GM19463 (cell line): Measurements from ENCODE around the gene LBX2.

Source experiments
- ATAC-seq: cut with Tn5 transposase; IDR thresholded peaks from one replicate; pipeline ENCODE4 v1.9.1; 2021; ENCODE audit warnings: mild to moderate bottlenecking, moderate library complexity; ENCODE audit not compliant: unreplicated experiment

LBX2 gene

GRCh38 chr2:74526649-74527230 lies 27.3 kb upstream of the LBX2 start:
- no peak for ATAC-seq

DNA sequence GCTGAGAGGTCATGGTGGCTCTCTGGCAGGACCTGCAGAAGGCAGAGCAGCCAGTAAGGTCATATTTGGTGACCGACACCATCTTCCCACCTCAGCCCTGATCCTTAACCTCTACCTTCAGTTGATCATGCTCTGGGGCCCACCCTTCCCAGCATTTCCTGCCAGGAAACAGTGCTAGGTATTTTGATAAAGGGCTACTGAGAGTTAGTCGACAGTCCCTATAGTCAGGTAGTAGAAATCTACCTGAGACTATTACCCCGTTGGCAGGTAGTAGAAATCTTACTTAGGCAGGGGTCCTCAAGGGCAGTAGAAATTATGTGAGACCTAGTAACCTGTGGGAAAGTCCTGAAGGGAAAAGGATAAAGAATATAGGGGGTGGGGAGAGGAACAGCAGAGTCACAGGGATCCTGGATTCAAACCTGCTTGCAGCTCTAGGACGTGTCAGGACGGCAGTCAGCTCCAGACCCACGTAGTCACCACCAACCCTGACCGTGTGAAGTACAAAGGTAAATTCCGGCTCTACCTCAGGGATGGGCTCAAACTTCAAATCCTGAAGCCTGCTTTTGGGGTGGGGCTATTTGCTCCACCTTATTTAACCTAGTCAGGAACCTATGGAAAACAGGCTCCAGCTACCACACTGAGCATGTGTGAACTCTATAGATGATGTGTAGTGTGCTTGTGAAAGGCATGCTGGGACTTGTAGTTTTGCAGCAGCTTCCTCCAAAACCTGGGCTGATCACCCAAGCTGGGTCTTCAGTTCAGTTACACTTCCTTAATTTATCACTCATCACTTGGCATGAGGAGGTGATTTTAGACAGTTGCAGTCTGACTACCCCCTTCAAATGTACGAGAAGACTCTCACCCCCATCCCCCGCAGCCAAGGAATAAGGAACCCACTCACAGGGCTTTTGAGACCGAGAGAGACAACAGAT lies 26.6 kb upstream of the LBX2 start, which contains the start of gene DQX1:
TSS of gene DQX1 (minus strand) at position 515 of the 932 bp plus-strand sequence. CDS start at position 13, 502 bp downstream.
- ATAC-seq: no peak

DNA sequence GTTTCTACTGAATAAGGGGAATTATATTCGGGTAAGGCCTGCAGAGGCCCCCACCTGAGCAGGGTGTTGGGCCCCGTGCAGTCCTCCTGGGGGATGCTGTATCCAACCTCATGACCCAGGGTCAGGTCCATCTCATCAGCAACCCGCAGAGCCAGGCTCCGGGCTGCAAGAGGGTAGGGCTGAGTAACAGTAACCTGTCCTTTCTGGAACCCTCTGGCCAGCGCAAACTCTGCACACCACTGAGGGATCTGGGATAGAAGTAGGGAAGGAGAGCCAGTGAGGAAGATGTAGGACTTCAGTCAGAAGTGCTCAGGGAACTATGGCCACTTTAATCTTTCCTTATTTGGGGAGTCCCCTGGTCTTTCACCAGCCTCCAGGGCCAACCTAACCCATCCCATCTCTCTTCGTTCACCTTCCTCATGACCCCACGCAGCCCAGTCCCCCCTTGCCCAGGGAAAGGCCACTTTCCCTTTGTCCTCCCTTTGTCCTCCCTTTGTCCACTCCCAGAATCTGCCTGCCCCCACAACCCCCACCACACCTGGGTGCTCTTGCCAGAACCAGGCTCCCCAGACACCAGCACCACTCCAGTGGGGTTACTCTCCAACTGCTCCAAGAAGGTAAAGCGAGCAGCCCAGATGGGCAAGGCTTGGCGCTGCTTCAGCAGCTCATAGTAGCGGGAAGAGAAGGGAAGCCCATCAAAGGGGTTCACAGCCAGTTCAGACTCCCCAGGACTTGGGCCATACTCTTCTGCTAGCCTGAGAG lies 25.7 kb upstream of the LBX2 start:
- ATAC-seq: no peak

DNA sequence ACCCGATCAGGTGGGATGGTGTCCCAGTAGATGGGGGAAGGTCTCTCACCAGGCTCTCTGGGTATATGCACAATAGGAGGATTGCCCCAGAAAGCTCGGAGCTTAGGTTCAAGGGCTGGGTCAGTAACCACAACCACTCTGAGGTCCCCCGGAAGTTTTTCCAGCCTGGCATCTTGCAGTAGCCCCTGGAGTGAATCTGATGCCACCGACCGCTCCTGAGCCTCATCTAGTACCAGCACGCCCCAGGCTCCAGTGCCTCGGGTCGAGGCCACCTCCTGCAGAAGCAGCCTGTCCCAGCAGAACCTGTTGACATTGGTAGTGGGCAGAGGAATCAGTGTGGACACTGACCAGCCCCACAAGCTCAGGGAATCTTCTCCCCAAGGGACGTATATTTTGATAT lies 24.6 kb upstream of the LBX2 start:
- ATAC-seq: no peak

- ATAC-seq: no peak
Observed at GRCh38 chr2:74522516-74522915, 23.1 kb upstream of the LBX2 start.

- no peak for ATAC-seq
Observed at GRCh38 chr2:74516650-74517049, 17.2 kb upstream of the LBX2 start.

DNA sequence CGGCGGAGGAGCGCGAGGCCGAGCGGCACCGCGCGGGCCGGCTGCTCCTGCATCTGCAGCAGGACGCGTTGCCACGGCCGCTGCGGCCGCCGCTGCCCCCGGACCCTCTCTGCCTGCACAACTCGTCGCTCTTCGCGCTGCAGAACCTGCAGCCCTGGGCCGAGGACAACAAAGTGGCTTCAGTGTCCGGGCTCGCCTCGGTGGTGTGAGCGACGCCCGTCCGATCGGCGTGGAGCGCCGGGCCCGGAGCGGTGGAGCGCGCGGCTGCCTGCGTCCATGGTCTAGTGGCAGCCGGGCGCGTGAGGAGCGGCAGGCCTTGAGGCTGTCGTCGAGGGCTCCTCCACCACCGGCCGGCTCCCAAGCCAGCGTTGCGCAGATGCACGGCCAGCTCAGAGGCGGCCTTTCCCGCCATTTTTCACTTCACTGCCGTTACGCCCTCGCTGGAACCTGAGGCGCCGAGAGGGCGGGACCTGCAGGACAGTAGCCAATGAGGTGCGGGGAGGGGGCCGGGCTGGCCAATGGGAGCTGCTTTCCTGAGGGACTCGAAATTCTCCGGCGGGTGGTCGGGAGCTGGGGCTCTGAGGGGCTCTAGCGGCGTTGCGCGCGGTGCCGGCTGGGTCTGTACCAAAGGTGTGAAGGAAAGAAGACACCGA lies 16.7 kb upstream of the LBX2 start:
- peak; percentile 76 for ATAC-seq

GRCh38 chr2:74515271-74515980 lies 16.0 kb upstream of the LBX2 start:
- ATAC-seq: peak; percentile 16

- ATAC-seq: no peak
Observed at GRCh38 chr2:74514368-74515270, 15.2 kb upstream of the LBX2 start, which contains the start of gene TLX2. TSS of gene TLX2 (plus strand) at chr2:74514450. CDS start at chr2:74514807, 357 bp downstream.

- no peak for ATAC-seq
Observed at GRCh38 chr2:74513605-74514367, 14.4 kb upstream of the LBX2 start.

GRCh38 chr2:74512744-74513604 lies 13.6 kb upstream of the LBX2 start:
- ATAC-seq: no peak

DNA sequence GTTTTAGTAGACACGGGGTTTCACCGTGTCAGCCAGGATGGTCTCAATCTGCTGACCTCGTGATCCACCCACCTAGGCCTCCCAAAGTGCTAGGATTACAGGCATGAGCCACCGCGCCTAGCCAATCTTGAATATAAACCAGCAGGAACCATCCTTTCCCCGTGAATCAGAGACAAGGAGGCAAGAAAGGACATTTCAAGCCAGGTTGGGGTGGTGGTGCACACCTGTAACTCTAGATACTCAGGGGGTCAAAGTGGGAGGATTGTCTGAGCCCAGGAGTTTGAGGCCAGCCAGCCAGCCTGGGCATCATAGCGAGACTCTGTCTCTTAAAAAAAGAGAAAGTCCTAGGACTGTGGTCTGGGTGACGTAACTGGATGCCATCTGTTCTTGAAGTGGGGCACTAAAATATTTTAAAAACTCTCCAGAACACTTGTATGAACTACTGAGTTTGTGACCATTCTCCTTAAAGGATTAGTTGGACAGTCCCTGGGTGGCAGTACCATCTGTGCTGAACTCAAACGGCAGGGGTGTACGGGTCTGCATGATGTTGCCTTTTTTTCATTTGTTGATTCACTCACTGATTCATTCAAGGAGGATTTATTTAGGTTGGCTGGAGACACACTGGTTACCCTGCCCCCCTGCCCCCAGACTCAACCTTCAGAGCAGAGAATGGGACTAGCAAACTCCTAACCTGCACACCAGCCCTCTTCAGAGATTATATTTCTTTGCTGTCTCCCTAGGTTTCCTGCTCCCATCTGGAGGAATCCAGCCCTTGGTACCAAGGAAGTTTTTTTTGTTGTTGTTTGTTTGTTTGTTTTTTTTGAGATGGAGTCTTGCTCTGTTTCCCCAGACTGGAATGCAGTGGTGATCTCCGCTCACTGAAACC lies 11.9 kb upstream of the LBX2 start:
- no peak for ATAC-seq

- ATAC-seq: no peak
Observed at GRCh38 chr2:74510272-74510671, 10.9 kb upstream of the LBX2 start.

- ATAC-seq: peak; percentile 1
Observed at GRCh38 chr2:74507926-74508520, 8.6 kb upstream of the LBX2 start.

- peak; percentile 81 for ATAC-seq
Observed at GRCh38 chr2:74507145-74507925, 7.9 kb upstream of the LBX2 start, which contains the start of gene PCGF1. TSS of gene PCGF1 (minus strand) at chr2:74507695. CDS start at chr2:74507668, 27 bp downstream.
